ENCODE data around the gene NEDD8. TPM values are rescaled to one million over a fixed set of nuclear protein-coding genes. Genes with fewer than 3 reads are reported as not detected.
"Not testable (repeated sequence)": the region's sequence is repeated elsewhere in the genome, so short reads cannot be mapped to it uniquely, and the experiment has no call there.

Gene NEDD8
- total RNA-seq, 2 experiments from 2014 or later, result 178 to 229 TPM

- no peak overlapping the region for H3K4me3 Mint-ChIP-seq
- no peaks in the 10 kb centered on the region for H3K9me3 Mint-ChIP-seq
- ChIA-PET CTCF (interaction anchor here (0.6 to 4.3 kb wide), 4 partner anchors 17 to 54 kb away, joined by 3 to 29 read pairs (median 16); partner anchors contain the start of genes CIDEB and RABGGTA), POLR2A (no interaction called here)
- H3K27ac Mint-ChIP-seq, result no peak overlapping the region
- no peak for DNase-seq
- H3K27me3 Mint-ChIP-seq, result no peaks in the 10 kb centered on the region
- peaks cover 19% of the 10 kb centered on the region for H3K36me3 Mint-ChIP-seq (ENCODE audit: low read depth)
- peaks cover 27% of the 10 kb centered on the region for H3K4me1 Mint-ChIP-seq
Measured at GRCh38 chr14:24253936-24254335, 21.8 kb upstream of the NEDD8 start.

GRCh38 chr14:24252289-24253124 lies 20.3 kb upstream of the NEDD8 start:
- Mint-ChIP-seq H3K27me3 (no peaks in the 10 kb centered on the region), H3K36me3 (ENCODE audit: low read depth) (peaks cover 29% of the 10 kb centered on the region), H3K4me1 (peaks cover 40% of the 10 kb centered on the region), H3K4me3 (no peak overlapping the region), H3K9me3 (no peaks in the 10 kb centered on the region), H3K27ac (no peak overlapping the region)
- DNase-seq, result no peak
- ChIA-PET POLR2A (no interaction called here), CTCF (interaction anchor here (1.0 to 4.3 kb wide), 6 partner anchors 10 to 57 kb away, joined by 3 to 29 read pairs (median 16); partner anchors contain the start of genes CIDEB, RABGGTA, TINF2 and TM9SF1)

- Mint-ChIP-seq H3K9me3 (no peaks in the 10 kb centered on the region), H3K4me1 (peaks cover 43% of the 10 kb centered on the region), H3K27ac (peak overlapping the region; percentile 28), H3K4me3 (no peak overlapping the region), H3K36me3 (ENCODE audit: low read depth) (peaks cover 30% of the 10 kb centered on the region), H3K27me3 (no peaks in the 10 kb centered on the region)
- DNase-seq, result no peak
- CTCF ChIA-PET, result interaction anchor here (1.1 to 4.3 kb wide), 6 partner anchors 9 to 56 kb away, joined by 3 to 29 read pairs (median 16); partner anchors contain the start of genes CIDEB, RABGGTA and TINF2
- POLR2A ChIA-PET, result no interaction called here
Measured at GRCh38 chr14:24251880-24252288, 19.7 kb upstream of the NEDD8 start.

- ChIA-PET CTCF (interaction anchor here (1.1 to 4.3 kb wide), 9 partner anchors 8 to 82 kb away, joined by 3 to 29 read pairs (median 4); partner anchors contain the start of genes CIDEB, RABGGTA and TINF2), POLR2A (no interaction called here)
- no peak for DNase-seq
- peaks cover 47% of the 10 kb centered on the region for H3K4me1 Mint-ChIP-seq
- H3K4me3 Mint-ChIP-seq, result peak overlapping the region; percentile 33
- peaks cover 30% of the 10 kb centered on the region for H3K36me3 Mint-ChIP-seq (ENCODE audit: low read depth)
- H3K9me3 Mint-ChIP-seq, result no peaks in the 10 kb centered on the region
- no peaks in the 10 kb centered on the region for H3K27me3 Mint-ChIP-seq
- peak overlapping the region; percentile 76 for H3K27ac Mint-ChIP-seq
Measured at GRCh38 chr14:24250354-24250753, 18.2 kb upstream of the NEDD8 start.

GRCh38 chr14:24249230-24250021 lies 17.3 kb upstream of the NEDD8 start:
- no peak for DNase-seq
- Mint-ChIP-seq H3K4me1 (peaks cover 52% of the 10 kb centered on the region), H3K27ac (peak overlapping the region; percentile 76), H3K27me3 (no peaks in the 10 kb centered on the region), H3K36me3 (ENCODE audit: low read depth) (peaks cover 33% of the 10 kb centered on the region), H3K9me3 (no peaks in the 10 kb centered on the region), H3K4me3 (peak overlapping the region; percentile 27)
- ChIA-PET CTCF (interaction anchor here (1.0 to 2.1 kb wide), 7 partner anchors 9 to 50 kb away, joined by 3 to 7 read pairs (median 4); partner anchors contain the start of genes DHRS1, NOP9 and RABGGTA), POLR2A (no interaction called here)

- POLR2A ChIA-PET, result interaction anchor here (0.6 to 1.1 kb wide), 4 partner anchors 23 to 139 kb away, joined by 3 to 11 read pairs (median 3); partner anchors contain the start of genes CIDEB and RABGGTA
- Mint-ChIP-seq H3K27me3 (no peaks in the 10 kb centered on the region), H3K4me1 (peaks cover 63% of the 10 kb centered on the region), H3K4me3 (peak overlapping the region; percentile 28), H3K9me3 (no peaks in the 10 kb centered on the region), H3K27ac (peak overlapping the region; percentile 98), H3K36me3 (ENCODE audit: low read depth) (peaks cover 28% of the 10 kb centered on the region)
- CTCF ChIA-PET, result interaction anchor here (0.7 to 3.3 kb wide), 15 partner anchors 10 to 184 kb away, joined by 3 to 17 read pairs (median 7); partner anchors contain the start of genes CIDEB, MDP1 and RABGGTA
- no peak for DNase-seq
Measured at GRCh38 chr14:24247422-24247821, 15.3 kb upstream of the NEDD8 start.

- Mint-ChIP-seq H3K4me1 (peaks cover 63% of the 10 kb centered on the region), H3K27me3 (no peaks in the 10 kb centered on the region), H3K4me3 (peak overlapping the region; percentile 63), H3K9me3 (no peaks in the 10 kb centered on the region), H3K27ac (peak overlapping the region; percentile 98), H3K36me3 (ENCODE audit: low read depth) (peaks cover 31% of the 10 kb centered on the region)
- DNase-seq, result peak; percentile 64
- POLR2A ChIA-PET, result interaction anchor here (0.5 to 1.0 kb wide), 3 partner anchors 24 to 138 kb away, joined by 3 to 11 read pairs (median 3); partner anchors contain the start of genes PSME2, RABGGTA and RNF31
- CTCF ChIA-PET, result interaction anchor here (0.7 to 3.3 kb wide), 15 partner anchors 9 to 387 kb away, joined by 3 to 17 read pairs (median 7); partner anchors contain the start of genes CIDEB, IRF9, MDP1 and RABGGTA
Measured at GRCh38 chr14:24246765-24247212, 14.6 kb upstream of the NEDD8 start.

- not testable (repeated sequence) for H3K9me3 Mint-ChIP-seq, DNase-seq, H3K4me3 Mint-ChIP-seq, H3K27me3 Mint-ChIP-seq
- Mint-ChIP-seq H3K36me3 (ENCODE audit: low read depth) (peaks cover 33% of the 10 kb centered on the region), H3K27ac (peak overlapping the region; percentile 80), H3K4me1 (peaks cover 57% of the 10 kb centered on the region)
- CTCF ChIA-PET, result interaction anchor here (0.6 to 3.3 kb wide), 10 partner anchors 16 to 1211 kb away, joined by 3 to 17 read pairs (median 7); partner anchors contain the start of genes CIDEB, LTB4R2, MDP1 and RABGGTA
- POLR2A ChIA-PET, result interaction anchor here (0.9 kb wide), 1 partner anchor 26 kb away, joined by 3 read pairs; the partner anchor contains the start of gene RABGGTA
Measured at GRCh38 chr14:24245350-24245749, 13.2 kb upstream of the NEDD8 start.

GRCh38 chr14:24243336-24243836 lies 11.2 kb upstream of the NEDD8 start:
- Mint-ChIP-seq H3K27me3 (no peaks in the 10 kb centered on the region), H3K27ac (peak overlapping the region; percentile 100), H3K4me3 (peak overlapping the region; percentile 95), H3K9me3 (no peaks in the 10 kb centered on the region), H3K4me1 (peaks cover 59% of the 10 kb centered on the region), H3K36me3 (ENCODE audit: low read depth) (peaks cover 42% of the 10 kb centered on the region)
- ChIA-PET CTCF (interaction anchor here (0.6 to 4.2 kb wide), 30 partner anchors 9 to 499 kb away, joined by 3 to 93 read pairs (median 7); partner anchors contain the start of genes CHMP4A, CIDEB, DHRS1 and GMPR2), POLR2A (interaction anchor here (1.4 to 2.0 kb wide), 4 partner anchors 28 to 129 kb away, joined by 3 to 10 read pairs (median 6); partner anchors contain the start of genes DCAF11, NRL and RABGGTA)
- DNase-seq, result no peak

GRCh38 chr14:24241829-24242443 lies 9.8 kb upstream of the NEDD8 start:
- peak; percentile 96 for DNase-seq
- CTCF ChIA-PET, result interaction anchor here (0.7 to 4.2 kb wide), 41 partner anchors 9 to 202 kb away, joined by 3 to 93 read pairs (median 5); partner anchors contain the start of genes CHMP4A, CIDEB, DCAF11 and DHRS1
- Mint-ChIP-seq H3K9me3 (no peaks in the 10 kb centered on the region), H3K27ac (peak overlapping the region; percentile 100), H3K4me3 (peak overlapping the region; percentile 95), H3K27me3 (no peaks in the 10 kb centered on the region), H3K4me1 (peaks cover 58% of the 10 kb centered on the region), H3K36me3 (ENCODE audit: low read depth) (peaks cover 48% of the 10 kb centered on the region)
- POLR2A ChIA-PET, result interaction anchor here (0.6 to 2.0 kb wide), 13 partner anchors 10 to 188 kb away, joined by 3 to 10 read pairs (median 4); partner anchors contain the start of genes CBLN3, CHMP4A, DCAF11 and DHRS1
